ENCODE measurements around the gene VPS13D.
A peak's percentile ranks its signal among the peaks of the same experiment; 100 is the strongest.

The VPS13D gene, protein sequence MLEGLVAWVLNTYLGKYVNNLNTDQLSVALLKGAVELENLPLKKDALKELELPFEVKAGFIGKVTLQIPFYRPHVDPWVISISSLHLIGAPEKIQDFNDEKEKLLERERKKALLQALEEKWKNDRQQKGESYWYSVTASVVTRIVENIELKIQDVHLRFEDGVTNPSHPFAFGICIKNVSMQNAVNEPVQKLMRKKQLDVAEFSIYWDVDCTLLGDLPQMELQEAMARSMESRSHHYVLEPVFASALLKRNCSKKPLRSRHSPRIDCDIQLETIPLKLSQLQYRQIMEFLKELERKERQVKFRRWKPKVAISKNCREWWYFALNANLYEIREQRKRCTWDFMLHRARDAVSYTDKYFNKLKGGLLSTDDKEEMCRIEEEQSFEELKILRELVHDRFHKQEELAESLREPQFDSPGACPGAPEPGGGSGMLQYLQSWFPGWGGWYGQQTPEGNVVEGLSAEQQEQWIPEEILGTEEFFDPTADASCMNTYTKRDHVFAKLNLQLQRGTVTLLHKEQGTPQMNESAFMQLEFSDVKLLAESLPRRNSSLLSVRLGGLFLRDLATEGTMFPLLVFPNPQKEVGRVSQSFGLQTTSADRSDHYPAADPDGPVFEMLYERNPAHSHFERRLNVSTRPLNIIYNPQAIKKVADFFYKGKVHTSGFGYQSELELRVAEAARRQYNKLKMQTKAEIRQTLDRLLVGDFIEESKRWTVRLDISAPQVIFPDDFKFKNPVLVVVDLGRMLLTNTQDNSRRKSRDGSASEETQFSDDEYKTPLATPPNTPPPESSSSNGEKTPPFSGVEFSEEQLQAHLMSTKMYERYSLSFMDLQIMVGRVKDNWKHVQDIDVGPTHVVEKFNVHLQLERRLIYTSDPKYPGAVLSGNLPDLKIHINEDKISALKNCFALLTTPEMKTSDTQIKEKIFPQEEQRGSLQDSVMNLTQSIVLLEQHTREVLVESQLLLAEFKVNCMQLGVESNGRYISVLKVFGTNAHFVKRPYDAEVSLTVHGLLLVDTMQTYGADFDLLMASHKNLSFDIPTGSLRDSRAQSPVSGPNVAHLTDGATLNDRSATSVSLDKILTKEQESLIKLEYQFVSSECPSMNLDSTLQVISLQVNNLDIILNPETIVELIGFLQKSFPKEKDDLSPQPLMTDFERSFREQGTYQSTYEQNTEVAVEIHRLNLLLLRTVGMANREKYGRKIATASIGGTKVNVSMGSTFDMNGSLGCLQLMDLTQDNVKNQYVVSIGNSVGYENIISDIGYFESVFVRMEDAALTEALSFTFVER (N-terminal part only)

DNA sequence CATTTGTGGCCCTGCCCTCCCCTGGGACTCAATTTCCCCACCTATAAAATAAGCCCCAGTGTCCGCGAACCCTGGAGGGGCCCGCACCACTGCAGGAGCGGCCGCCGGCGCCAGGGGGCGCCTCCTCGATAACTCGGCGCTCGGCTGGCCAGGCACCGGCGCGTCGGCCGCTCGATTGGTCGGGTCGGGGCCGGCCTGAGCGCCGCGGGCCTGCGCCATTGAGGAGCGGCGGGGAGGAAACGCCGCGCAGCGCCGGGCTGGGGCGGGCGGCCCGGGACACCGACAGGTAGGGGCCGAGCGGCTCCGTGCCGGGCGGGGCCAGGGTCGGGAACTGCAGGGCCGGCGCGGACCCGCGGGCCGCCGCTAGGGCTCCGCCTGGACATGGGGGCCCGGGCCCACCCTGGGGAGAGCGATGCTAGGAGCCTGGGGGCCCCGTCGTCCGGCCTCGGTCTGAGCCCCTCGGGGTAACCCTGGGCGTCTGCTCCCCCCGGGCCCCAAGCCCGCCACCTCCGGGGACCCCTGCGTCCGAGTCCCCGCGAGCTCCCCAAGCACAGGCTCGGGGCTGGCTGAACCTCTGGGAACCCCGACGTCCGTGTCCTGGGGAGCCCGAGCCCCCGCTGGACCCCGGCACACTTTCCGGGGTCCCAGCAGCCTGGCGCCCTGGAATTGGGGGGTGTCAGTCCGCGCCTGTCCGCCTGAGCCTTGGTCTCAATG, at the start of gene VPS13D:
VPS13D (plus strand) TSS at position 196 of the 714 bp plus-strand sequence. CDS start 4,237 bp downstream, outside the sequence.
- DNase-seq, result peak; percentile 85 to 94

DNA sequence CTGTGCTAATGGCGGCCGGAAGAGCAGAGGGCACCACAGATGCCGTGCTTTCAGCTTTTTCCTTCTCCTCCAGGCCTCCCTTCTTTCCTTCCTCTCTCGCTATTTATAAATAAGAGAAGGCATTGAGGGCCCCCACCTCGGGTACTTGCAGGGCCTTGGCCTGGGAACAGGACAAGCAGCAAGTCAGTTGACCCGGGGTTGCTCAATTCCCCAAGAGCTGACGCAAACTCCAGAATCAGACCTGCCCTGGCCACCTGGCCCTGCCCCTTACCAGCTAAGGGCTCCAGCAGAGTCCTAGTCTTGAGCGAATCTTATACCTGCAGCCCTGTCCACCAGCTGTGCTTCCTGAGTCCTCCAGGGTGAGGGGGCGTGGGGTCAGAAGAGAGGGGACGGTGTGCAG, 49.5 kb upstream of the VPS13D start:
- DNase-seq, result no peak

DNA sequence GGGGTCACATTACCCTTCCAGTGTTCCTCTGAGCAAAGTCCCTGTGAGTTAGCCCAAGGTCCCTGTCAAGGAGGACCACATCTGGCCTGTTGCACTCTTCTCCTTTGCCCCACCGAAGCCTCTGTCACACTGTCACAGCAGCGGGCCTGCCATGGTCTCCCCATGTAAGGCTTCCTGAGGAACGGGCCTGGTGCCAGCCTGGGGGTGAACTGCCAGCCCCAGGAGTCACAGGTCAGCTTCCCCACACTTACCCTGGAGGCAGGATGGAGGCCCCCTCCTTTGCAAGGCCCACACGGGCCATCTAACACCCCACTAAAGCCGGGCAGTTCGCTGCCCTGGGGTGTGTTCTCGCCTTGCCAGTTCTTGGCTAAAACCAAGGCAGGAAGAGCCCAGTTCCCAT, 48.9 kb upstream of the VPS13D start:
- DNase-seq, result no peak

DNA sequence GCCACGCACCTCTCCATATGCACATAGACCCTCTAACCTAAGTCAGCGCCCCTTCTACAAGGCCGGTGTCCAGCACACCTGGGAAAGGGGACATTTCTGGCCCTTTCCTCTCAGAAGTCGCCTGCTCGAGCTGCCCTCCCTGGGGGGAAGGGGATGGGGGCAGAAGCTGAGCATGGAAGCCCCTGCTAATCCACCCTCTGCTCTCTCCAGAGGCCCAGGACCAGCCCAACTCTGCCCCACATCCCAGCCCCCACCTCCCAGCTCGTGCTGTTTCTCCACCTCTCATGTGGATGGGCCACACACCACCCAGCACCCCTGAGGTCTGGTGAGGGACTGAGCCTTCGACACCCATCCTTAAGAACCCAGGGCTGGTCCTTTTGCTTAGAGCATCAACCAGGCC, 48.3 kb upstream of the VPS13D start:
- no peak for DNase-seq

DNA sequence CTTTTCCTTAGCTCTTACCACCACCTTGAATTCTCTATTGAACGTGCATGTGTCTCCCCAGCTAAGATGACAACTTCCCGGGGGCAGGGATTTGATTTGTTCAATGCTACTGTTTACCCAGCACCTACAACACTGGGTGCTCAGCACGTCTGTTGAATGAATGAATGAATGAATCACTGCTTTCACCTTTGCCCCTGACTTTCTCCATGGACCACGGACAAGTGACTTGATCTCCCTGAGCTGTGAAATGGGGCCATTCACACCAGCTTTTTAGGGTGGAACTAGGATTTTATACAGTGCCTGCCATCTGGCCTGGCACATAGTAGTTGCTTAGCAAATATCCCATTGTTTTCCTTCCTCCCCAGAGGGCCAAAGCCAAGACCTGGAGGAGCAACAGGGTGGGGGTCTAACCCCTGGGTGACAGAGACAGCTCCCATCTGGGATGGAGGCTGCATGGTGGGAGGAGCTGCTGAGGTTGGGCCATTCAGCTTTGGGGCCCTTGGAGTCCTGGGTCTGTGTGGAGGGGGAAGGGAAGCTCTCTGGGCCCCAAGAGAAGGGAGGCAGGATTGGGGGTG, 47.3 kb upstream of the VPS13D start:
- DNase-seq, result no peak

DNA sequence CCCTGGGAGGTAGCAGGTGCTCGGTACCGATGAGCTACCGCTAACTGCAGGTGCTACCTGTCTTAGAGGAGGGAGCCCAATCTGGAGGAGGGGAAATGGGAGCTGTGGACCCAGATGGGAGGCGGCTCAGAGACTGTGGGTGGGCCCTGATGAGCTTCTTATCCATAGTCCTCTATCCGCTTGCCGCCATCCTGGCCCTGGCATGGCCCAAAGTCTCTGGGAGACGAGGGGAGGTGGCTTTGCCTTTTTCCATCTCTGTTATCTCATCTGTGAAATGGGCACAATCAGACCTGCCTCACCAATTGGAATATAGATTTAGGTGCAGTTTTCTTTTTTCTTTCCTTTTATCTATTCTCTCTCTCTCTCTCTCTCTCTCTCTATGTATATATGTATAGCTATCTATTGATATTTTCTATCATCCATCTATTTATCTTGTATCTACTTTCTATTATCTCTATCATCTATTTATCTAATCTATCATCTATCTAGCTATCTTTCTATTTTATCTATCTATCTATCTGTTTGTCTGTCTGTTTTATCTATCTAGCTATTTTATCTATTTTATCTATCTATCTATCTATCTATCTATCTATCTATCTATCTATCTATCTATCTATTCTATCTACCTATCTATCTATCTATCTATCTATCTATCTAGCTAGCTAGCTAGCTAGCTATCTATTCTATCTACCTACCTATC, 46.6 kb upstream of the VPS13D start:
- DNase-seq, result no peak

DNA sequence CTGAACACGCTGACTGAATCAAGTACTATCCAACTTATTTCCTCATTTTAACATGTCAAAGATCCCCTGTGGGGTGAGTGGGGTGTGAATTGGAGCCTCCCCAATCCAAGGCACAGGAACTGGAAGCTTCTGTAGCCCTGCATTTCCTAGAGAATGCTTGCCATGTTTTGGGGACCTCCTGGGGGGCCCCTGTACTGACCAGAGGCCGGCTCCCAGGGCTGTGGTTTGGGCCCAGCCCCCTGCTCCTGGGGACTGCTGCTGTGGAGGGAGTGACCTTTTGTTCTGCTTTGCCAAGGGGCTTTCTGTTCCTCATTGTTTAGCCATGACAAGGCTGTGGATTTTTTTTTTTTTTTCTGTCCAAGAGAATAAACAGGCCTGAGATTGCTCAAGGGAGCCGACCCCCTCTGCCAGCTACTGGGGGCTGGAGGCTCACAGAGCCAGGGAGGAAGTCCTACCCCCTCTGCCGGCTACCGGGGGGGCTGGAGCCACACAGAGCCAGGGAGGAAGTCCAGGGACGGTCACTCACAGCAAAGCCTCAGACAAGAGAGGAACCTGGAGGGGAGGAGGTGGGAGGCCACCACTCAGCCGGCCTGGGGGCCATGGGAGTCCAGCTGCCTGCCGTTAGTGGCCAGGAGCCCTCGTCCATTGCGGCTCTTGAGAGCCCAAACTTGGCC, 45.7 kb upstream of the VPS13D start:
- DNase-seq, result no peak

DNA sequence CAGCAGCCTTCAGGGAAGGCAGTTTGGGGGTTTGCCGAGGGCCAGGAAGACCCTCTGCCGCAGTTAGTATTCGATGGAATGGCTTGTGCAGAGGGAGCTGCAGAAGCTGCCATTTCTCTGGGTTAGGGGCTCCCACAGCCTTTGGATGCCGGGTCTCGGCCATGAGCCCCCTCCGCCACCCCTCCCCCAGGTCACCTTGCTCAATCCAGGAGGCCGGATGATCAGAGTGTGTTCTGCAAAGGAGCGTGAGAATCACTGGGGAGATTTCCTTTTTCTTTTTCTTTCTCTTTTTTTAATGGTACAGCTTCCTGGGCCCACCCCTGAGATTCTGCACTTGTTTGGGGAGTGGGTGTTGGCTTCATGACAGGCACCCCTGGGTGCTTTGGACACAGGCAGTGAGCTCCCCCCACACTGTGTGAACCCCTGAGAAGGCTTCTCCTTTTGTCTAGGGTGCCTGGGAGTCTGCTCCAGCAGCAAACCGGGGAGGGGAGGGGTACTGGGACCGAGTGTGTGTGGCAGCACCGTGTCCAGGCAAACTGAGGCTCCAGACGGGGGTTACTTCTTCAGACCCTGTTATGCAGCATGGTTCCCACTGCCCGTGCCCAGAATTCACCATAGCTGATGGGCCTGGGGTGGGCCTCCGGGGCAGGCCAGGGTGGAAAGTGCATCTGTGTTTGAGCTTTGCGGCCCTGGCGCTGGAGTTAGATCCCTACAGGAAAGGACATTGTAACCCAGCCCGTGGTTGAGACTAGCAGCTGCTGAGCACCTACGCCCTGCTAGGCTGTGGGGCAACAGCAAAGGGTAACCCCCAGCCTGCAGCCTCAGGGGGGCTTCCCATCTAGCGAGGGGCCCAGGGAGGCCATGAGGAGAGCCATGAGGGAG, 44.6 kb upstream of the VPS13D start:
- DNase-seq, result no peak

DNA sequence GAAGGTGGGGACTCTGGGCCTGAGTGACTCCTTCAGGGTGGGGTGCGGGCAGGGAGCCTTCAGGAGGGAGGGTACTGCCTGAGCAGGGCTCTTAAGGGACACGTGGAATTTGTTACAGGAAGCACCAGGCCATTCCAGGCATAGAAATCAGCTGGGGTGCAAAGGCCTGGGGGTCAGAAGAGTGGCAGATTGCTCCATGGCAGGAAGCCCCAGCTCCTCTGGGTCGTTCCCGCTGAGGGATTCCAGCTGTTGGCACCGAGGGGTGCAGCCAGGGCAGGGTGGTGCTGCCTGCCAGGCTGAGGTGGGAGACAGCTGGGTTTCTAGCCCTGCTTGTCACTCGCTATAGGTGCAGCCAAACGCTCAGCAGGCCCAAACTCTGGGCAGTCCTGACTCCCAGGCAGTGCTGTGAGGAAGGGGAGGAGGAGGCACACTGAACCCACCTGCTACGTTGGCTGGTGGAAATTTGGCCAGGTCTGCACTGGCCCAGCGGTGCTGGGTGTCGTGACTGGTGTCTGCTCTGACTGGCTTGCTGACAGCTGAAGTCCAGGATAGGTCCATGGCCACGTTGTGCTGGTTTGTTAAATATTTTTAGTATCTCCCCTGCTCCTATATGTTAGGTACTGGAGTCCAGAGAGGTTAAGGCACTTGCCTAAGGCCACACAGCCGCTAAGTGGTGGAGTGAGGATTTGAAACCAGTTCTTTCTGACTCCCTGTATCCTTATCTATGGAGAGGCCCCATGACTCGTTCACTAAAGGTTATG, 43.7 kb upstream of the VPS13D start:
- no peak for DNase-seq

DNA sequence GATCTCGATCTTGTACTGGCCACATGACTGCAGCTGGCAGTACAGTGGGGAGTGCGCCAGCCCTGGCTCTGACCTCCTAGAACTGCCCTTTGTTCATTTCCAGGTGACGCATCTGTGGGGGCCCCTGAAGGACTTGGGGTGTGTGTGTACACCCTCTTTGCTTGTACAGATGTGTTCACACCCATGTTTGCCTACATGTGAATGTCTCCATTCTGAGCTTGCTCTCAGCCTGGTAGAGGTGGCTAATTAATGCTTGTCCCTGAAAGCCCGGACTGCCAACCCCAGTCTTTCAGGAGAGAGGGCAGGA, 43.2 kb upstream of the VPS13D start:
- no peak for DNase-seq

DNA sequence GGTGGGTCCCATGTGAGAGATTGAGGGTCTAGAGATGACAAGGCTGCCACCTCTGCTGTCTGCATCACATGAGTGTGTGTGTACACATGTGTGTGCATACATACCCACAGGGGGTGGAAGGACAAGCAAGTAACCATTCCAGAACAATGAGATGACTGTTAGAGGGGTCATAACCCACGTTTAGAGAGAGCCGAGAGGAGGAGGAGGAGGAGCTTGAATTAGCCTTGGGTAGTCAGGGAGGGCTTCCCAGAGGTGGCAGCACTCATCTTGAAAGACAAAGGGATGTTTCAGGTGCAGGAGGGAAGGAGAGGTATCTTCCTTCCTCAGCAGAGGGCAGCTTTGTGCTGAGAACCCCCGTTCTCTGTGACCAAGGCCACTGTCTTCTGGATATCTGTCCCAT, 41.7 kb upstream of the VPS13D start:
- no peak for DNase-seq

DNA sequence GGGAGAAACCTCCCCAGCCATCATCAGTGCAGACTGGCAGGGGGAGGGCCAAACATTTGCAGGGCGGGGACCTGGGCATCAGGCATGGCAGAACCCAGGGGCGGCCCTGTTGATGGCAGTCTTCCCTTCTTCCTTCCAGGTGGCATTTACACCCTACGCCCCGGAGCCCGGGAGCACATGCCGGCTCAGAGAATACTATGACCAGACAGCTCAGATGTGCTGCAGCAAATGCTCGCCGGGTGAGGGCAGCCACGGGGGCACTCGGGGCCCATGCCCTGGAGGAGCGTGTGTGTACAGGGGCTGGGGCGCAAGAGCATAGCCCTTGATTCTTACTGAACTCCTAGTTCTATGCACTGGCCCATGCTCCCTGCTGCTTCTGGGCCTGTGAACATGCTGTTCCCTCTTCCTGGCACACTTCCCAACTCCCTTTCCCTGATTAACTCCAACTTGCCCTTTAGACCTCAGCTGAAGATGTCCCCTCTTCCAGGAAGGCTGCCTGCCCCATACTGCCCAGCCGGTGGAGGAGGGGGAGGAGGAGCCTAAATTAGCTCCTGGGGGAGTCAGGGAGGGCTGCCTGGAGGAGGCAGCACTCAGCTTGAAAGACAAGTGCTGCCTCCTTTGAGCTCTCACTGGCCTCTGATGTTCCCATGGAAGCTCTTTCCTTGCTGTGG, 41.0 kb upstream of the VPS13D start:
- no peak for DNase-seq

DNA sequence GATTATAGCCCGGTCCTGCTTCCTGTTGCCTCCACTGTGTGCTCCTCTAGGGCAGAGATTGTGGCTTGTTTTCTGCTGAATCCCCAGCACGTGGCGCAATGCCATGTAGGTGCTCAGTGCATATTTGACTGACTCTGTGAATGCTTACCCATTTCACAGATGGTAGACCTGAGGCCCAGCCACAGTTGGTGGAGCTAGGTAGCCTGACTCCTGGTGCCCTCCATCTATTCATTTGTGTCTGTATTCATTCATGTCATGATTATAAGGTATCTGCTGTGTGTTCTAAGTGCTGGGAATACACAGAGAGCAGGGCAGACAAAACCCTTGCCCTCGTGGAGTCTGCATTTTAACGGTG, 40.5 kb upstream of the VPS13D start:
- no peak for DNase-seq

DNA sequence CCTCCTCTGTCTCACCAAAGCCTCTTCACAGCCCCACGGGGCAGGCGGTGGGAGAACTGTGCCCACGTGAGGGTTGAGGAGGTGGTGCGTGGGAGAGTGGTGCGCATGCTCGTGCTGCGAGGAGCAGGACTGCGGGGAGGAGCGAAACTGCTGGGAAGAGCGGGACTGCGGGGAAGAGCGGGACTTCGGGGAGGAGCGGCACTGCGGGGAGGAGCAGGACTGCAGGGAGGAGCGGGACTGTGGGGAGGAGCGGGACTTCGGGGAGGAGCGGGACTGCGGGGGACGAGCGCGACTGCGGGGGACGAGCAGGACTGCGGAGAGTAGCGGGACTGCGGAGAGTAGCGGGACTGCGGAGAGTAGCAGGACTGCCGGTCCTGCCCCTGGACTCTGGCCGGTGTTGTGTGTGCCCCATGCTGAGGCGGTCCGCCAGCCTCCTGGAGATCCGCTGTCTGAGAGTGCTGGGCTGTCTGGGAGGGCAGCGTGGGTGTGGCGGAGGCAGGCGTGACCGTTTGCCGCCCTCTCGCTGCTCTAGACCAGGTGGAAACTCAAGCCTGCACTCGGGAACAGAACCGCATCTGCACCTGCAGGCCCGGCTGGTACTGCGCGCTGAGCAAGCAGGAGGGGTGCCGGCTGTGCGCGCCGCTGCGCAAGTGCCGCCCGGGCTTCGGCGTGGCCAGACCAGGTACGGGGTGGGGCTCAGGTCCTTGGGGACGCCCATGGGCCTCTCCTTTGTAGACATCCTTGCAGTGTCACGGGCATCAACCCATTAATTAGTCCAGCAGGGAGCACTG, 38.4 kb upstream of the VPS13D start:
- DNase-seq, result no peak

DNA sequence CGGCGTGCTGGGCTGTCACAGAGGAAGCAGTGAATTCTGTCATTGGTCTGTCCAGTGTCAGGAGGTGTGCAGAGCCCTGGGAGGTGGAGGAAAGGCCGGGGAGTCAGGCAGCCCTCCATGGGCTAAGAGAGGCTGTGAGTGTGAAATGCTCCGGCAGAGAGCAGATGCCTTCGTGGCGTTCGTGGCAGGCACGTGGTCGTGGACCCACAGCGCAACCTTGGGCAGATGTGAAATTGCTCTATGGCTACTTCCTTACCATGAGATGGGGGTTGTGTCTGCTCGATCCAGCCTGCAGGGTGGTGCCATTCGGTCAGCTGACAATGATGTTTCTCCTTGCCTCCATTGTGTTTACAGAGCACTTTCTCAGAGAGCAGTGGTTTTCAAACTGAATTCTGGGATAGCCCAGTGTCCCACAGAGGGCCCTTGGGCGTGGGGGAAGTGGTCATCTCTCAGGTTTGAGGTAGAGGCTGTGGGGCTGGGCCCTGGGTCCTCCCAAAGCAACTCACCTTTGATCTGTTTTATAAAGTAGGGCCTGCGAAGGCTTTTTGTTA, 35.1 kb upstream of the VPS13D start:
- no peak for DNase-seq

DNA sequence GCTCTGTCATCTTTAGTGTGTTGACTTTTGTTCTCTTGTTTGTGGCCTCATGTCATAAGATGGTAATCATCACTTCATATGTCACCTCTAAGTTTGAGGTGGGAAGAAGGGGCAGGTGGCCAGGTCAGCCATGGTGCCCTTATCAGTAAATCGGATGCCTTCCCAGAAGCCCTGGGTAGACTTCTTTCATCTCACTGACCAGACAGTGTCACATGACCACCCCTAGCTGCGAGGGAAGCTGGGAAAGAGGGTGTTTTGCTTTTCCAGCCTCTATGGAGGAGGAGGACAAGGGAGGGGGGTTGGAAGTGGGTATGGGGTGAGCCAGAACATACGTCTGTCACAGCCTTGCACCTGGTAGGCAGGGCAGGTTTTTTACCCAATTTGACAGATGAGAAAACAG, 34.4 kb upstream of the VPS13D start:
- no peak for DNase-seq

DNA sequence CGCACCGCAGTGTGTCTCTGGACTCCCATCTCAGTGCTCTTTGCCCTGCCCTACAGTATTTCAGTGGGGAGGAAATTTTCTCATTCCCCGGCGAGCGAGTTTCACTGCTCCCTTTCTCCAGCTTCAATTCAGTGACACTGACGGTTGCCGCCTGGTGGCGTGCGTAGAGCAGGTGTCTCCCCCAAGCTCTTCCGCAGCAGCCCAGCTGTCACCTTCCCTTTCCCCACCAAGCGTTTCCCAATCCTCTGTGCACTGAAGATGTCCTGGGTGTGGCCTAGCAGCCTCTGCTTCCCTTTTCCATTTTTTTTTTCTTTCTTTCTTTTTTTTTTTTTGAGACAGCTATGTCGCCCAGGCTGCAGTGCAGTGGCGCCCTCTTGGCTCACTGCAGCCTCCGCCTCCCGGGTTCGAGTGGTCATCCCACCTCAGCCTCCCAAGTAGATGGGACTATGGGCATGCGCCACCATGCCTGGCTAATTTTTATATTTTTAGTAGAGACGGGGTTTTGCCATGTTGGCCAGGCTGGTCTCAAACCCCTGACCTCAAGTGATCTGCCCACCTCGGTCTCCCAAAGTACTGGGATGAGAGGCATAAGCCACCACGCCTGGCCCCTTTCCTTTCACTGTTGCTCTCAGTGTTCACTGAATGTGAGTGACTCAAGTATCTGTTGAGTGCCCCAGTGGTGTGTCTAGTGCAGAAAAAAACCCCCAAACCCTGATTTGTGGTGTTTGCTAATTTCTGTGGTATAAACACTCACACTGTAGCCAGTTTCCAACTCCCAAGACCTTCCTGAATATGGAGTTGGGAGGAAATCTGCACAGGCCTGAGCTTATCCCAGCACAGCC, 33.0 kb upstream of the VPS13D start:
- no peak for DNase-seq
